Astrocyte (in vitro differentiated cells and primary cell): ENCODE data around the gene MYO5A.

Experiments
- CTCF ChIP-seq: IDR thresholded peaks from 2 replicates; pipeline ENCODE4 v1.5.1; 2011; ENCODE audit warnings: low read depth, mild to moderate bottlenecking, inconsistent platforms, low read length, moderate library complexity; ENCODE audit not compliant: insufficient read depth
- EZH2 ChIP-seq: IDR thresholded peaks from 2 replicates; pipeline ENCODE4 v1.6.1; 2012; ENCODE audit warnings: mild to moderate bottlenecking, low read length, inconsistent platforms; ENCODE audit not compliant: insufficient read depth

- TF ChIP-seq CTCF (no peak), EZH2 (no peak)
These were observed 91.7 kb downstream of the MYO5A start for GRCh38 chr15:52436981-52437380.
